Neural crest cell (in vitro differentiated cells): ENCODE measurements around the gene PCDHB8. TPM values are rescaled to one million over a fixed set of nuclear protein-coding genes. Genes with fewer than 3 reads are reported as not detected.
A peak's percentile ranks its signal among the peaks of the same experiment; 100 is the strongest.
"Not testable (repeated sequence)": the region's sequence is repeated elsewhere in the genome, so short reads cannot be mapped to it uniquely, and the experiment has no call there.

Experiments used
- DNase-seq: peaks from one replicate; pipeline ENCODE4 v3.0.0; 2021; ENCODE audit warnings: low read depth, mixed read lengths, low spot score
- H3K27ac Mint-ChIP-seq: one replicate; pipeline ENCODE4 v1.8.0; 2021; ENCODE audit warnings: mild to moderate bottlenecking, mixed read lengths; ENCODE audit not compliant: unreplicated experiment
- H3K27me3 Mint-ChIP-seq: 2 replicates; pipeline ENCODE4 v1.8.0; 2021; ENCODE audit warnings: low read depth, mild to moderate bottlenecking, mixed read lengths
- H3K36me3 Mint-ChIP-seq: 2 replicates; pipeline ENCODE4 v1.8.0; 2021; ENCODE audit warnings: low read depth, mild to moderate bottlenecking, mixed read lengths
- H3K4me1 Mint-ChIP-seq: 2 replicates; pipeline ENCODE4 v1.8.0; 2021; ENCODE audit warnings: mixed read lengths
- H3K4me3 Mint-ChIP-seq: one replicate; pipeline ENCODE4 v1.8.0; 2021; ENCODE audit warnings: mild to moderate bottlenecking, mixed read lengths
- H3K9me3 Mint-ChIP-seq: 2 replicates; pipeline ENCODE4 v1.8.0; 2021; ENCODE audit warnings: mixed read lengths
- CTCF ChIP-seq: fragments of 200-600 bp; sonication (generic); conservative IDR thresholded peaks from 2 replicates; pipeline ENCODE4 v1.5.0; 2021; ENCODE audit warnings: antibody characterized with exemption, mild to moderate bottlenecking
- total RNA-seq: library from RNA; stranded (reverse); gene quantifications from 2 replicates; pipeline ENCODE4 v1.2.1, GENCODE V29; 2021

The PCDHB8 gene
- total RNA-seq, 1 donor from 2014 or later = 1.8 TPM

- Mint-ChIP-seq H3K9me3 (peaks cover 9% of the 10 kb centered on the region), H3K27me3 (no peaks in the 10 kb centered on the region), H3K4me1 (no peaks in the 10 kb centered on the region), H3K36me3 (peaks cover 21% of the 10 kb centered on the region), H3K4me3 (no peak overlapping the region), H3K27ac (no peak overlapping the region)
- TF ChIP-seq CTCF = no peak
- no peak for DNase-seq
Observed at GRCh38 chr5:141175933-141176332, 1.7 kb upstream of the PCDHB8 start.

GRCh38 chr5:141179371-141179770 lies 1.8 kb downstream of the PCDHB8 start:
- peaks cover 28% of the 10 kb centered on the region for H3K36me3 Mint-ChIP-seq
- peaks cover 15% of the 10 kb centered on the region for H3K9me3 Mint-ChIP-seq
- not testable (repeated sequence) for H3K4me3 Mint-ChIP-seq, H3K27ac Mint-ChIP-seq, DNase-seq, H3K4me1 Mint-ChIP-seq, H3K27me3 Mint-ChIP-seq

GRCh38 chr5:141179876-141180275 lies 2.3 kb downstream of the PCDHB8 start:
- H3K27ac Mint-ChIP-seq, H3K27me3 Mint-ChIP-seq, H3K4me3 Mint-ChIP-seq, H3K4me1 Mint-ChIP-seq, DNase-seq: not testable (repeated sequence)
- Mint-ChIP-seq H3K9me3 (peaks cover 16% of the 10 kb centered on the region), H3K36me3 (peaks cover 31% of the 10 kb centered on the region)

- Mint-ChIP-seq H3K4me3 (no peak overlapping the region), H3K4me1 (peaks cover 12% of the 10 kb centered on the region), H3K9me3 (peaks cover 20% of the 10 kb centered on the region), H3K27ac (no peak overlapping the region), H3K36me3 (peaks cover 34% of the 10 kb centered on the region), H3K27me3 (peaks cover 4% of the 10 kb centered on the region)
- TF ChIP-seq CTCF = no peak
- DNase-seq = no peak
Observed at GRCh38 chr5:141180313-141180712, 2.7 kb downstream of the PCDHB8 start.

GRCh38 chr5:141182248-141182647 lies 4.7 kb downstream of the PCDHB8 start, which contains the start of gene PCDHB16:
Gene PCDHB16, plus strand, starts transcription at chr5:141182387. Its CDS starts 173 bp downstream, at chr5:141182560.
- H3K9me3 Mint-ChIP-seq = peaks cover 24% of the 10 kb centered on the region
- TF ChIP-seq CTCF = peak; percentile 62
- peaks cover 48% of the 10 kb centered on the region for H3K36me3 Mint-ChIP-seq
- peak within 1 kb of the TSS; percentile 98 for H3K27ac Mint-ChIP-seq
- peaks cover 4% of the 10 kb centered on the region for H3K27me3 Mint-ChIP-seq
- DNase-seq = peak; percentile 63
- peaks cover 17% of the 10 kb centered on the region for H3K4me1 Mint-ChIP-seq
- peak within 1 kb of the TSS; percentile 92 for H3K4me3 Mint-ChIP-seq

- H3K36me3 Mint-ChIP-seq = peaks cover 60% of the 10 kb centered on the region
- H3K27me3 Mint-ChIP-seq, DNase-seq: not testable (repeated sequence)
- H3K4me1 Mint-ChIP-seq = peaks cover 17% of the 10 kb centered on the region
- H3K27ac Mint-ChIP-seq = peak overlapping the region; percentile 12
- H3K9me3 Mint-ChIP-seq = peaks cover 30% of the 10 kb centered on the region
- H3K4me3 Mint-ChIP-seq = peak overlapping the region; percentile 38
Observed at GRCh38 chr5:141184117-141184855, 6.7 kb downstream of the PCDHB8 start.

GRCh38 chr5:141186897-141187512 lies 9.4 kb downstream of the PCDHB8 start, which contains the start of gene PCDHB9:
Gene PCDHB9, plus strand, starts transcription at chr5:141187161. Its CDS starts 158 bp downstream, at chr5:141187319.
- peak; percentile 15 for DNase-seq
- Mint-ChIP-seq H3K4me1 (peaks cover 16% of the 10 kb centered on the region), H3K9me3 (peaks cover 33% of the 10 kb centered on the region), H3K36me3 (peaks cover 68% of the 10 kb centered on the region), H3K27me3 (peaks cover 4% of the 10 kb centered on the region), H3K27ac (peak within 1 kb of the TSS; percentile 22), H3K4me3 (peak within 1 kb of the TSS; percentile 42)
- TF ChIP-seq CTCF = peak; percentile 58

- Mint-ChIP-seq H3K36me3 (peaks cover 65% of the 10 kb centered on the region), H3K4me1 (peaks cover 14% of the 10 kb centered on the region), H3K9me3 (peaks cover 23% of the 10 kb centered on the region), H3K4me3 (peak overlapping the region; percentile 17)
- not testable (repeated sequence) for DNase-seq, H3K27me3 Mint-ChIP-seq, H3K27ac Mint-ChIP-seq
Observed at GRCh38 chr5:141188682-141189081, 11.1 kb downstream of the PCDHB8 start.

GRCh38 chr5:141189131-141189530 lies 11.5 kb downstream of the PCDHB8 start:
- not testable (repeated sequence) for H3K4me3 Mint-ChIP-seq, DNase-seq, H3K27ac Mint-ChIP-seq, H3K27me3 Mint-ChIP-seq
- Mint-ChIP-seq H3K36me3 (peaks cover 65% of the 10 kb centered on the region), H3K4me1 (peaks cover 14% of the 10 kb centered on the region), H3K9me3 (peaks cover 23% of the 10 kb centered on the region)
